Gastroesophageal sphincter (tissue), 3 donors: ENCODE measurements around the gene ATE1.

Source experiments
- CTCF ChIP-seq, 4 experiments: fragments of 200-600 bp in 2 of 4; fragments of 450-650 bp in 2 of 4; sonication (generic) in 1 of 4; IDR thresholded peaks; one replicate each; pipeline ENCODE4 v1.5.1; 2017 to 2019; ENCODE audit warnings: antibody characterized with exemption in 4 of 4, mild to moderate bottlenecking in 2 of 4, moderate library complexity in 2 of 4
- EP300 ChIP-seq: sonication (generic); formaldehyde crosslinking; IDR thresholded peaks from one replicate; pipeline ENCODE4 v1.6.1; 2017; ENCODE audit warnings: antibody characterized with exemption, mild to moderate bottlenecking

GRCh38 chr10:121835376-121835775 lies 92.5 kb downstream of the ATE1 start:
- TF ChIP-seq CTCF (IDR thresholded peaks at IDR 0.05) = no peak
- TF ChIP-seq EP300 = no peak
